Activated CD4-positive, alpha-beta T cell treated with anti-CD3 and anti-CD28 coated beads for 36 hours (primary cell): ENCODE data around the gene C11orf86. TPM values are rescaled to one million over a fixed set of nuclear protein-coding genes. Genes with fewer than 3 reads are reported as not detected.

Experiments
- ATAC-seq: fragments of 200-7000 bp; cut with Tn5 transposase; one replicate; pipeline ENCODE4 v1.10.0; 2021; ENCODE audit warnings: mild to moderate bottlenecking, moderate library complexity
- CTCF ChIA-PET: fragments of 350-600 bp; sonication (Branson Sonifier 250); formaldehyde crosslinking; loops from one replicate; lab custom pipeline; 2021; ENCODE audit warnings: antibody characterized with exemption; lab: Charles Lee
- POLR2A ChIA-PET: fragments of 350-600 bp; sonication (Branson Sonifier 250); formaldehyde crosslinking; loops from one replicate; lab custom pipeline; 2021; ENCODE audit warnings: antibody characterized with exemption, inconsistent platforms; lab: Charles Lee
- DNase-seq: peaks from one replicate; pipeline ENCODE4 v3.0.0-alpha.2; 2020
- H3K27ac Mint-ChIP-seq: one replicate; pipeline ENCODE4 v1.8.0; 2021; ENCODE audit warnings: mixed read lengths
- H3K27me3 Mint-ChIP-seq: one replicate; pipeline ENCODE4 v1.8.0; 2021; ENCODE audit warnings: mixed read lengths
- H3K36me3 Mint-ChIP-seq: one replicate; pipeline ENCODE4 v1.8.0; 2021; ENCODE audit warnings: low read depth, mixed read lengths
- H3K4me1 Mint-ChIP-seq: one replicate; pipeline ENCODE4 v1.8.0; 2021; ENCODE audit warnings: mixed read lengths
- H3K4me3 Mint-ChIP-seq: one replicate; pipeline ENCODE4 v1.8.0; 2021; ENCODE audit warnings: mild to moderate bottlenecking, moderate library complexity, mixed read lengths
- H3K9me3 Mint-ChIP-seq: one replicate; pipeline ENCODE4 v1.8.0; 2021; ENCODE audit warnings: low read depth, mixed read lengths
- intact Hi-C, 2 experiments: fragments of 100-400 bp; cut with DNase I in 1 of 2; cut with micrococcal nuclease in 1 of 2; formaldehyde crosslinking; loops; one replicate each; pipeline versions ENCODE4 v1.14.2 to v1.15.1; 2022 to 2024; cut with DNase I, micrococcal nuclease
- total RNA-seq, 2 experiments: library from RNA; stranded (reverse); gene quantifications; one replicate each; pipeline ENCODE4 v1.2.3, GENCODE V29; 2021

Gene C11orf86
- total RNA-seq, 2 experiments from 2014 or later, result not detected

- intact Hi-C loops, result no loop called here
- no peaks in the 10 kb centered on the region for H3K4me1 Mint-ChIP-seq
- peaks cover 2% of the 10 kb centered on the region for H3K27me3 Mint-ChIP-seq
- peaks cover 1% of the 10 kb centered on the region for H3K36me3 Mint-ChIP-seq
- ATAC-seq (no peak), DNase-seq (no peak)
- peaks cover 3% of the 10 kb centered on the region for H3K9me3 Mint-ChIP-seq
- H3K27ac Mint-ChIP-seq, result no peak overlapping the region
- POLR2A ChIA-PET, result no interaction called here
- H3K4me3 Mint-ChIP-seq, result no peak overlapping the region
- CTCF ChIA-PET, result interaction anchor here (0.6 to 1.2 kb wide), 2 partner anchors 14 to 39 kb away, joined by 3 to 4 read pairs; no protein-coding TSS in a partner anchor
Observed at GRCh38 chr11:67014343-67014742, 39.2 kb downstream of the C11orf86 start.

- peaks cover 3% of the 10 kb centered on the region for H3K9me3 Mint-ChIP-seq
- H3K27ac Mint-ChIP-seq, result no peak overlapping the region
- no peaks in the 10 kb centered on the region for H3K4me1 Mint-ChIP-seq
- H3K36me3 Mint-ChIP-seq, result peaks cover 1% of the 10 kb centered on the region
- H3K4me3 Mint-ChIP-seq, result no peak overlapping the region
- ATAC-seq (no peak), DNase-seq (no peak)
- ChIA-PET POLR2A (no interaction called here), CTCF (interaction anchor here (0.5 kb wide), 1 partner anchor 10 kb away, joined by 3 read pairs; no protein-coding TSS in a partner anchor)
- H3K27me3 Mint-ChIP-seq, result peaks cover 4% of the 10 kb centered on the region
- intact Hi-C loops, result no loop called here
Observed at GRCh38 chr11:67015048-67015447, 39.9 kb downstream of the C11orf86 start.

- no peak overlapping the region for H3K27ac Mint-ChIP-seq
- peaks cover 1% of the 10 kb centered on the region for H3K36me3 Mint-ChIP-seq
- POLR2A ChIA-PET, result no interaction called here
- peaks cover 4% of the 10 kb centered on the region for H3K4me1 Mint-ChIP-seq
- peaks cover 3% of the 10 kb centered on the region for H3K9me3 Mint-ChIP-seq
- ATAC-seq (no peak), DNase-seq (no peak)
- intact Hi-C loops, result no loop called here
- H3K4me3 Mint-ChIP-seq, result no peak overlapping the region
- H3K27me3 Mint-ChIP-seq, result peaks cover 10% of the 10 kb centered on the region
- CTCF ChIA-PET, result interaction anchor here (0.7 to 0.8 kb wide), 3 partner anchors 9 to 36 kb away, joined by 3 to 4 read pairs (median 3); no protein-coding TSS in a partner anchor
Observed at GRCh38 chr11:67016550-67016949, 41.4 kb downstream of the C11orf86 start.

GRCh38 chr11:67020949-67021348, 45.8 kb downstream of the C11orf86 start:
- ChIA-PET CTCF (interaction anchor here (0.8 to 1.8 kb wide), 4 partner anchors 45 to 477 kb away, joined by 3 to 7 read pairs (median 4); no protein-coding TSS in a partner anchor), POLR2A (no interaction called here)
- DNase-seq (peak; percentile 25), ATAC-seq (peak; percentile 46)
- Mint-ChIP-seq H3K9me3 (peaks cover 3% of the 10 kb centered on the region), H3K27me3 (peaks cover 31% of the 10 kb centered on the region), H3K27ac (no peak overlapping the region), H3K4me3 (no peak overlapping the region), H3K4me1 (peaks cover 33% of the 10 kb centered on the region), H3K36me3 (peaks cover 1% of the 10 kb centered on the region)
- intact Hi-C loops, result loop anchor here in 1 of 2 experiments (5.0 kb wide), 1 partner anchor 64 kb away; the partner anchor contains the start of gene PC

- Mint-ChIP-seq H3K27me3 (peaks cover 34% of the 10 kb centered on the region), H3K27ac (no peak overlapping the region), H3K36me3 (peaks cover 1% of the 10 kb centered on the region), H3K4me1 (peaks cover 33% of the 10 kb centered on the region), H3K9me3 (peaks cover 3% of the 10 kb centered on the region), H3K4me3 (no peak overlapping the region)
- CTCF ChIA-PET, result interaction anchor here (1.0 to 1.8 kb wide), 4 partner anchors 16 to 202 kb away, joined by 3 to 7 read pairs (median 4); no protein-coding TSS in a partner anchor
- ATAC-seq, result no peak
- DNase-seq, result peak; percentile 16
- intact Hi-C loops, result loop anchor here in 1 of 2 experiments (5.0 kb wide), 1 partner anchor 65 kb away; the partner anchor contains the start of gene PC
- POLR2A ChIA-PET, result interaction anchor here (0.8 kb wide), 2 partner anchors 22 to 286 kb away, joined by 3 read pairs; no protein-coding TSS in a partner anchor
Observed at GRCh38 chr11:67022341-67022933, 47.3 kb downstream of the C11orf86 start.

- intact Hi-C loops, result loop anchor here in 1 of 2 experiments (5.0 kb wide), 1 partner anchor 66 kb away; the partner anchor contains the start of gene PC
- Mint-ChIP-seq H3K4me3 (peak within 1 kb of the TSS; percentile 46), H3K9me3 (peaks cover 3% of the 10 kb centered on the region), H3K27me3 (peaks cover 39% of the 10 kb centered on the region), H3K27ac (no peak within 1 kb of the TSS), H3K4me1 (peaks cover 33% of the 10 kb centered on the region), H3K36me3 (peaks cover 1% of the 10 kb centered on the region)
- ATAC-seq (no peak), DNase-seq (peak; percentile 40)
- CTCF ChIA-PET, result interaction anchor here (0.5 to 1.5 kb wide), 4 partner anchors 16 to 359 kb away, joined by 3 to 7 read pairs (median 4); no protein-coding TSS in a partner anchor
- POLR2A ChIA-PET, result interaction anchor here (0.8 kb wide), 1 partner anchor 21 kb away, joined by 3 read pairs; no protein-coding TSS in a partner anchor
Observed at GRCh38 chr11:67022961-67023956, 48.2 kb downstream of the C11orf86 start, which contains the start of gene SYT12. Gene SYT12 (plus strand): TSS chr11:67023134. CDS start chr11:67030145, 7,011 bp downstream.

- Mint-ChIP-seq H3K4me1 (peaks cover 33% of the 10 kb centered on the region), H3K36me3 (no peaks in the 10 kb centered on the region), H3K4me3 (peak overlapping the region; percentile 17), H3K27ac (no peak overlapping the region), H3K27me3 (peaks cover 40% of the 10 kb centered on the region), H3K9me3 (no peaks in the 10 kb centered on the region)
- ATAC-seq, result no peak
- POLR2A ChIA-PET, result no interaction called here
- no peak for DNase-seq
- CTCF ChIA-PET, result interaction anchor here (0.5 to 1.5 kb wide), 2 partner anchors 30 to 358 kb away, joined by 3 to 7 read pairs; no protein-coding TSS in a partner anchor
- intact Hi-C loops, result loop anchor here in 1 of 2 experiments (5.0 kb wide), 1 partner anchor 67 kb away; the partner anchor contains the start of gene PC
Observed at GRCh38 chr11:67023957-67024353, 48.9 kb downstream of the C11orf86 start.

- H3K4me3 Mint-ChIP-seq, result no peak overlapping the region
- H3K27me3 Mint-ChIP-seq, result peaks cover 43% of the 10 kb centered on the region
- intact Hi-C loops, result loop anchor here in 1 of 2 experiments (5.0 kb wide), 1 partner anchor 67 kb away; the partner anchor contains the start of gene PC
Observed at GRCh38 chr11:67024410-67024809, 49.3 kb downstream of the C11orf86 start.

GRCh38 chr11:67024966-67025365, 49.9 kb downstream of the C11orf86 start:
- H3K4me1 Mint-ChIP-seq, result peaks cover 33% of the 10 kb centered on the region
- H3K27me3 Mint-ChIP-seq, result peaks cover 44% of the 10 kb centered on the region
- intact Hi-C loops, result loop anchor here in 1 of 2 experiments (5.0 kb wide), 1 partner anchor 68 kb away; the partner anchor contains the start of gene PC
- ATAC-seq (no peak), DNase-seq (no peak)
- no peaks in the 10 kb centered on the region for H3K36me3 Mint-ChIP-seq
- H3K9me3 Mint-ChIP-seq, result no peaks in the 10 kb centered on the region
- no peak overlapping the region for H3K4me3 Mint-ChIP-seq
- H3K27ac Mint-ChIP-seq, result no peak overlapping the region
- CTCF ChIA-PET, result interaction anchor here (1.0 to 1.5 kb wide), 2 partner anchors 9 to 29 kb away, joined by 4 to 7 read pairs; no protein-coding TSS in a partner anchor
- POLR2A ChIA-PET, result interaction anchor here (0.5 kb wide), 1 partner anchor 31 kb away, joined by 3 read pairs; no protein-coding TSS in a partner anchor

More at GRCh38 chr11:67024410-67024809, 49.3 kb downstream of the C11orf86 start:
- H3K36me3 Mint-ChIP-seq, result no peaks in the 10 kb centered on the region
- H3K9me3 Mint-ChIP-seq, result no peaks in the 10 kb centered on the region
- DNase-seq (peak; percentile 79), ATAC-seq (peak; percentile 65)
- ChIA-PET POLR2A (no interaction called here), CTCF (interaction anchor here (1.5 kb wide), 1 partner anchor 30 kb away, joined by 7 read pairs; no protein-coding TSS in a partner anchor)
- no peak overlapping the region for H3K27ac Mint-ChIP-seq
- H3K4me1 Mint-ChIP-seq, result peaks cover 33% of the 10 kb centered on the region

- no peaks in the 10 kb centered on the region for H3K36me3 Mint-ChIP-seq
- no peaks in the 10 kb centered on the region for H3K9me3 Mint-ChIP-seq
- H3K27ac Mint-ChIP-seq, result no peak overlapping the region
- peaks cover 33% of the 10 kb centered on the region for H3K4me1 Mint-ChIP-seq
- intact Hi-C loops, result no loop called here
- CTCF ChIA-PET, result interaction anchor here (0.6 to 1.2 kb wide), 4 partner anchors 9 to 593 kb away, joined by 3 to 4 read pairs (median 4); no protein-coding TSS in a partner anchor
- no peak overlapping the region for H3K4me3 Mint-ChIP-seq
- ATAC-seq (no peak), DNase-seq (no peak)
- H3K27me3 Mint-ChIP-seq, result peaks cover 45% of the 10 kb centered on the region
- POLR2A ChIA-PET, result interaction anchor here (0.6 kb wide), 1 partner anchor 453 kb away, joined by 3 read pairs; no protein-coding TSS in a partner anchor
Observed at GRCh38 chr11:67025750-67026149, 50.6 kb downstream of the C11orf86 start.
